Measurements from ENCODE around the gene P3H3. TPM values are rescaled to one million over a fixed set of nuclear protein-coding genes. Genes with fewer than 3 reads are reported as not detected.

P3H3 gene
- total RNA-seq, 1 donor from 2014 or later = 19.8 TPM

- H3K36me3 ChIP-seq (ENCODE audit: control insufficient read depth in 3 of 3, insufficient read depth in 3 of 3, low read length in 3 of 3) = no peaks in the 10 kb centered on the region
- no peak overlapping the region for H3K9ac ChIP-seq (ENCODE audit: low read depth in 1 of 3, low read length in 3 of 3)
- peaks cover 11 to 14% (median 11%) of the 10 kb centered on the region in 3 donors for H3K4me1 ChIP-seq (ENCODE audit: control insufficient read depth in 3 of 3, insufficient read depth in 3 of 3, low read length in 3 of 3)
- H3K27ac ChIP-seq (ENCODE audit: low read depth, low read length) = no peak overlapping the region
- peaks cover 20 to 50% (median 33%) of the 10 kb centered on the region in 3 donors for H3K27me3 ChIP-seq (ENCODE audit: control insufficient read depth in 3 of 3, insufficient read depth in 3 of 3, low read length in 3 of 3)
- no peak overlapping the region for H3K4me3 ChIP-seq (ENCODE audit: low read length in 3 of 3)
- no peaks in the 10 kb centered on the region for H3K9me3 ChIP-seq (ENCODE audit: control insufficient read depth in 3 of 3, low read length in 3 of 3)
Measured at GRCh38 chr12:6820166-6820565, 8.0 kb upstream of the P3H3 start.

GRCh38 chr12:6821591-6822425 is 6.4 kb upstream of the P3H3 start, which contains the start of gene GPR162:
TSS of gene GPR162 (plus strand) at chr12:6821821. CDS start at chr12:6823899, 2,078 bp downstream.
- Histone ChIP-seq H3K27ac (ENCODE audit: low read depth, low read length) (peak within 1 kb of the TSS; percentile 30), H3K36me3 (ENCODE audit: control insufficient read depth in 3 of 3, insufficient read depth in 3 of 3, low read length in 3 of 3) (no peaks in the 10 kb centered on the region), H3K27me3 (ENCODE audit: control insufficient read depth in 3 of 3, insufficient read depth in 3 of 3, low read length in 3 of 3) (peaks cover 32 to 63% (median 49%) of the 10 kb centered on the region in 3 donors), H3K9me3 (ENCODE audit: control insufficient read depth in 3 of 3, low read length in 3 of 3) (no peaks in the 10 kb centered on the region), H3K9ac (ENCODE audit: low read depth in 1 of 3, low read length in 3 of 3) (peak within 1 kb of the TSS in 2 of 3 donors; percentile 23 to 45), H3K4me3 (ENCODE audit: low read length in 3 of 3) (peak within 1 kb of the TSS; percentile 43 to 52 (median 43)), H3K4me1 (ENCODE audit: control insufficient read depth in 3 of 3, insufficient read depth in 3 of 3, low read length in 3 of 3) (peaks cover 13 to 18% (median 15%) of the 10 kb centered on the region in 3 donors)

- H3K9ac ChIP-seq (ENCODE audit: low read depth in 1 of 3, low read length in 3 of 3) = peak overlapping the region in 1 of 3 donors; percentile 45
Measured at GRCh38 chr12:6822426-6823135, 5.6 kb upstream of the P3H3 start.

GRCh38 chr12:6823182-6824084 is 4.8 kb upstream of the P3H3 start:
- peaks cover 23 to 27% (median 25%) of the 10 kb centered on the region in 3 donors for H3K4me1 ChIP-seq (ENCODE audit: control insufficient read depth in 3 of 3, insufficient read depth in 3 of 3, low read length in 3 of 3)
- H3K27me3 ChIP-seq (ENCODE audit: control insufficient read depth in 3 of 3, insufficient read depth in 3 of 3, low read length in 3 of 3) = peaks cover 32 to 76% (median 60%) of the 10 kb centered on the region in 3 donors

More at GRCh38 chr12:6822426-6823135, 5.6 kb upstream of the P3H3 start:
- H3K4me3 ChIP-seq (ENCODE audit: low read length in 3 of 3) = peak overlapping the region in 1 of 3 donors; percentile 43
- peaks cover 32 to 70% (median 57%) of the 10 kb centered on the region in 3 donors for H3K27me3 ChIP-seq (ENCODE audit: control insufficient read depth in 3 of 3, insufficient read depth in 3 of 3, low read length in 3 of 3)
- H3K4me1 ChIP-seq (ENCODE audit: control insufficient read depth in 3 of 3, insufficient read depth in 3 of 3, low read length in 3 of 3) = peaks cover 21 to 25% (median 23%) of the 10 kb centered on the region in 3 donors
- no peak overlapping the region for H3K27ac ChIP-seq (ENCODE audit: low read depth, low read length)
- H3K9me3 ChIP-seq (ENCODE audit: control insufficient read depth in 3 of 3, low read length in 3 of 3) = no peaks in the 10 kb centered on the region
- no peaks in the 10 kb centered on the region for H3K36me3 ChIP-seq (ENCODE audit: control insufficient read depth in 3 of 3, insufficient read depth in 3 of 3, low read length in 3 of 3)

GRCh38 chr12:6824085-6824775 is 4.0 kb upstream of the P3H3 start:
- H3K9me3 ChIP-seq (ENCODE audit: control insufficient read depth in 3 of 3, low read length in 3 of 3) = no peaks in the 10 kb centered on the region
- H3K4me3 ChIP-seq (ENCODE audit: low read length in 3 of 3) = no peak overlapping the region
- peaks cover 29 to 33% (median 31%) of the 10 kb centered on the region in 3 donors for H3K4me1 ChIP-seq (ENCODE audit: control insufficient read depth in 3 of 3, insufficient read depth in 3 of 3, low read length in 3 of 3)
- H3K27ac ChIP-seq (ENCODE audit: low read depth, low read length) = no peak overlapping the region
- H3K27me3 ChIP-seq (ENCODE audit: control insufficient read depth in 3 of 3, insufficient read depth in 3 of 3, low read length in 3 of 3) = peaks cover 36 to 84% (median 66%) of the 10 kb centered on the region in 3 donors
- no peak overlapping the region for H3K9ac ChIP-seq (ENCODE audit: low read depth in 1 of 3, low read length in 3 of 3)
- H3K36me3 ChIP-seq (ENCODE audit: control insufficient read depth in 3 of 3, insufficient read depth in 3 of 3, low read length in 3 of 3) = no peaks in the 10 kb centered on the region

More at GRCh38 chr12:6823182-6824084, 4.8 kb upstream of the P3H3 start:
- Histone ChIP-seq H3K4me3 (ENCODE audit: low read length in 3 of 3) (no peak overlapping the region), H3K36me3 (ENCODE audit: control insufficient read depth in 3 of 3, insufficient read depth in 3 of 3, low read length in 3 of 3) (no peaks in the 10 kb centered on the region), H3K9ac (ENCODE audit: low read depth in 1 of 3, low read length in 3 of 3) (no peak overlapping the region), H3K27ac (ENCODE audit: low read depth, low read length) (no peak overlapping the region), H3K9me3 (ENCODE audit: control insufficient read depth in 3 of 3, low read length in 3 of 3) (no peaks in the 10 kb centered on the region)

GRCh38 chr12:6824901-6825381 is 3.3 kb upstream of the P3H3 start:
- Histone ChIP-seq H3K27me3 (ENCODE audit: control insufficient read depth in 3 of 3, insufficient read depth in 3 of 3, low read length in 3 of 3) (peaks cover 36 to 89% (median 69%) of the 10 kb centered on the region in 3 donors), H3K27ac (ENCODE audit: low read depth, low read length) (no peak overlapping the region), H3K36me3 (ENCODE audit: control insufficient read depth in 3 of 3, insufficient read depth in 3 of 3, low read length in 3 of 3) (no peaks in the 10 kb centered on the region), H3K4me3 (ENCODE audit: low read length in 3 of 3) (no peak overlapping the region), H3K9me3 (ENCODE audit: control insufficient read depth in 3 of 3, low read length in 3 of 3) (no peaks in the 10 kb centered on the region), H3K4me1 (ENCODE audit: control insufficient read depth in 3 of 3, insufficient read depth in 3 of 3, low read length in 3 of 3) (peaks cover 31 to 36% (median 32%) of the 10 kb centered on the region in 3 donors), H3K9ac (ENCODE audit: low read depth in 1 of 3, low read length in 3 of 3) (peak overlapping the region in 1 of 3 donors; percentile 33)

GRCh38 chr12:6825398-6826124 is 2.6 kb upstream of the P3H3 start:
- H3K27ac ChIP-seq (ENCODE audit: low read depth, low read length) = no peak overlapping the region

GRCh38 chr12:6826125-6826733 is 2.0 kb upstream of the P3H3 start:
- H3K36me3 ChIP-seq (ENCODE audit: control insufficient read depth in 3 of 3, insufficient read depth in 3 of 3, low read length in 3 of 3) = peaks cover 0 to 3% (median 0%) of the 10 kb centered on the region in 3 donors
- no peak overlapping the region for H3K4me3 ChIP-seq (ENCODE audit: low read length in 3 of 3)
- no peak overlapping the region for H3K27ac ChIP-seq (ENCODE audit: low read depth, low read length)
- peaks cover 36 to 85% (median 65%) of the 10 kb centered on the region in 3 donors for H3K27me3 ChIP-seq (ENCODE audit: control insufficient read depth in 3 of 3, insufficient read depth in 3 of 3, low read length in 3 of 3)
- no peak overlapping the region for H3K9ac ChIP-seq (ENCODE audit: low read depth in 1 of 3, low read length in 3 of 3)
- H3K9me3 ChIP-seq (ENCODE audit: control insufficient read depth in 3 of 3, low read length in 3 of 3) = no peaks in the 10 kb centered on the region
- peaks cover 28 to 31% (median 31%) of the 10 kb centered on the region in 3 donors for H3K4me1 ChIP-seq (ENCODE audit: control insufficient read depth in 3 of 3, insufficient read depth in 3 of 3, low read length in 3 of 3)

More at GRCh38 chr12:6825398-6826124, 2.6 kb upstream of the P3H3 start:
- no peaks in the 10 kb centered on the region for H3K9me3 ChIP-seq (ENCODE audit: control insufficient read depth in 3 of 3, low read length in 3 of 3)
- peaks cover 31 to 36% (median 32%) of the 10 kb centered on the region in 3 donors for H3K4me1 ChIP-seq (ENCODE audit: control insufficient read depth in 3 of 3, insufficient read depth in 3 of 3, low read length in 3 of 3)
- peak overlapping the region in 1 of 3 donors; percentile 33 for H3K9ac ChIP-seq (ENCODE audit: low read depth in 1 of 3, low read length in 3 of 3)
- H3K4me3 ChIP-seq (ENCODE audit: low read length in 3 of 3) = peak overlapping the region in 2 of 3 donors; percentile 38 to 49
- H3K36me3 ChIP-seq (ENCODE audit: control insufficient read depth in 3 of 3, insufficient read depth in 3 of 3, low read length in 3 of 3) = no peaks in the 10 kb centered on the region
- H3K27me3 ChIP-seq (ENCODE audit: control insufficient read depth in 3 of 3, insufficient read depth in 3 of 3, low read length in 3 of 3) = peaks cover 36 to 90% (median 69%) of the 10 kb centered on the region in 3 donors
